COLO829 (cell line): ENCODE measurements around the gene WDR20.
"Not testable (repeated sequence)": the region's sequence is repeated elsewhere in the genome, so short reads cannot be mapped to it uniquely, and the experiment has no call there.

Experiments used
- DNase-seq: peaks from one replicate; pipeline ENCODE4 v3.0.0; 2012; ENCODE audit warnings: low spot score

The WDR20 gene

GRCh38 chr14:102131741-102132140 is 8.0 kb upstream of the WDR20 start:
- DNase-seq: no peak

GRCh38 chr14:102134021-102134420 is 5.7 kb upstream of the WDR20 start:
- not testable (repeated sequence) for DNase-seq

GRCh38 chr14:102134719-102135118 is 5.0 kb upstream of the WDR20 start:
- not testable (repeated sequence) for DNase-seq

- DNase-seq: not testable (repeated sequence)
Measured at GRCh38 chr14:102135456-102135855, 4.2 kb upstream of the WDR20 start.

- no peak for DNase-seq
Measured at GRCh38 chr14:102138535-102138934, 1.2 kb upstream of the WDR20 start.

GRCh38 chr14:102138961-102139285 is 774 bp upstream of the WDR20 start:
- no peak for DNase-seq

GRCh38 chr14:102140027-102140749 is 491 bp downstream of the WDR20 start:
- DNase-seq: no peak

GRCh38 chr14:102140750-102141145 is 1.1 kb downstream of the WDR20 start:
- no peak for DNase-seq

GRCh38 chr14:102141797-102142196 is 2.1 kb downstream of the WDR20 start:
- DNase-seq: no peak

- DNase-seq: no peak
Measured at GRCh38 chr14:102144914-102145313, 5.2 kb downstream of the WDR20 start.

GRCh38 chr14:102145395-102145794 is 5.7 kb downstream of the WDR20 start:
- no peak for DNase-seq

GRCh38 chr14:102146423-102146822 is 6.7 kb downstream of the WDR20 start:
- no peak for DNase-seq

- DNase-seq: no peak
Measured at GRCh38 chr14:102150083-102150482, 10.4 kb downstream of the WDR20 start.

GRCh38 chr14:102150744-102151143 is 11.0 kb downstream of the WDR20 start:
- DNase-seq: no peak

- DNase-seq: not testable (repeated sequence)
Measured at GRCh38 chr14:102151411-102151810, 11.7 kb downstream of the WDR20 start.

GRCh38 chr14:102154121-102154520 is 14.4 kb downstream of the WDR20 start:
- no peak for DNase-seq

GRCh38 chr14:102154821-102155549 is 15.3 kb downstream of the WDR20 start:
- DNase-seq: peak; percentile 59

- no peak for DNase-seq
Measured at GRCh38 chr14:102157346-102157745, 17.6 kb downstream of the WDR20 start.

- DNase-seq: no peak
Measured at GRCh38 chr14:102158797-102159196, 19.1 kb downstream of the WDR20 start.

- DNase-seq: no peak
Measured at GRCh38 chr14:102159841-102160240, 20.1 kb downstream of the WDR20 start.

GRCh38 chr14:102162487-102162886 is 22.8 kb downstream of the WDR20 start:
- DNase-seq: no peak

- no peak for DNase-seq
Measured at GRCh38 chr14:102164241-102164641, 24.5 kb downstream of the WDR20 start.

- DNase-seq: no peak
Measured at GRCh38 chr14:102164965-102165364, 25.3 kb downstream of the WDR20 start.

GRCh38 chr14:102170061-102170460 is 30.4 kb downstream of the WDR20 start:
- DNase-seq: peak; percentile 41
